ENCODE measurements around the gene SHKBP1.
"Not testable (repeated sequence)": the region's sequence is repeated elsewhere in the genome, so short reads cannot be mapped to it uniquely, and the experiment has no call there.

SHKBP1 gene

GRCh38 chr19:40619333-40620160 is 42.9 kb downstream of the SHKBP1 start:
- DNase-seq: no peak

DNA sequence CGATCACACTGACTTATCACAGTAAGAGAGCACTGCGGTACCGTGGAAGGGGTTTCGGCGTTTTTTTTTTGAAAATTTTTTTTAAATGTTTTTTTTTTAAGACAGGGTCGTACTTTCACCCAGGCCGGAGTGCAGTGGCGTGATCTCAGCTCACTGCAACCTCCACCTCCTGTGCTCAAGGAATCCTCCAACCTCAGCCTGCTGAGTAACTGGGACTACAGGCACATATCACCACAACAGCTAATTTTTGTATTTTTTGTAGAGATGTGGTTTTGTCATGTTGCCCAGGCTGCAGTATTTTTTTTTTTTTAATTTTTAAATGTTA is 43.5 kb downstream of the SHKBP1 start:
- no peak for DNase-seq

GRCh38 chr19:40621283-40621682 is 44.6 kb downstream of the SHKBP1 start:
- DNase-seq: no peak

DNA sequence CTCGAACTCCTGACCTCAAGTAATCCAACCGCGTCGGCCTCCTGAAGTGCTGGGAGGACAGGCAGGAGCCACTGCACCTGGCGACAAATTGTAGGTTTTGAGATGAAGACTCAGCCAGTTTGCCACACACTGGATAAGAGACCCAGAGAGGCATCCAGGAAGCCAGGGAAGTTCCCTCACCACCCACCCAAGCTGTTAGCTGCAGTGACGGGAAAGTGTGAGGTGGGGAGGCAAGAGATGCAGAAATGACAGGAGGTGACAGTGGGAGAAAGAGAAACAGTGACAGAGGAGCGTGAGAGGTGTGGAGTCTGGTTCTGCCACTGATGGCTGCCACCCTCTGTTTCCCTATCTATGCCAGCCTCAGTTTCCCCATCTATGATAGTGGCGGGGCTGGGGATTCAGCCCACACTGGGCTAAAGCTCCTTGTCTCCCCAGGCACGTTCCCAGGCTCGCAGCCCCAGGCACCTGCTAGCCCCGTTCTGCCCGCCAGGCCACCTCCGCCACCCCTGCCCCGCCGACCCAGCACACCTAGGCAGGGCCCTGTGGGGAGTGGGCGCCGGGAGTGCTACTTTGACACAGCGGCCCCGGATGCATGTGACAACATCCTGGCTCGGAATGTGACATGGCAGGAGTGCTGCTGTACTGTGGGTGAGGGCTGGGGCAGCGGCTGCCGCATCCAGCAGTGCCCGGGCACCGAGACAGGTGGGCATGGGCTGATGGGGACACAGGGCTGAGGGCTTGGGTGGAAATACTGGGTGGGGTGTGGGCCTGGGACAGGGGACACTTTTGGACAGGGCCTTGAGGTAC is 45.5 kb downstream of the SHKBP1 start:
- no peak for DNase-seq

DNA sequence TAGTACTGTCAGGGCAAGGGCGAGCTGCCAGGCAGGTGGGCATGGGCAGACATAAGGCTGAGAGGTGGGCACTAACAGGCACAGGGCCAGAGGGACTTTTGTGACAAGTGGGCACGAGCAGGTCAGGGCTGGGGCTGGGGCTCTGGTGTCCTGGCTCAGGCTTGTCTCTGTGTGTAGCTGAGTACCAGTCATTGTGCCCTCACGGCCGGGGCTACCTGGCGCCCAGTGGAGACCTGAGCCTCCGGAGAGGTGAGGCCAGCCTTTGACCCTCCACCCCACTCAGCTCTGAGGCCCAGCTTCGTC is 46.1 kb downstream of the SHKBP1 start:
- no peak for DNase-seq

- peak; percentile 84 for DNase-seq
Measured at GRCh38 chr19:40623403-40624251, 47.0 kb downstream of the SHKBP1 start.

DNA sequence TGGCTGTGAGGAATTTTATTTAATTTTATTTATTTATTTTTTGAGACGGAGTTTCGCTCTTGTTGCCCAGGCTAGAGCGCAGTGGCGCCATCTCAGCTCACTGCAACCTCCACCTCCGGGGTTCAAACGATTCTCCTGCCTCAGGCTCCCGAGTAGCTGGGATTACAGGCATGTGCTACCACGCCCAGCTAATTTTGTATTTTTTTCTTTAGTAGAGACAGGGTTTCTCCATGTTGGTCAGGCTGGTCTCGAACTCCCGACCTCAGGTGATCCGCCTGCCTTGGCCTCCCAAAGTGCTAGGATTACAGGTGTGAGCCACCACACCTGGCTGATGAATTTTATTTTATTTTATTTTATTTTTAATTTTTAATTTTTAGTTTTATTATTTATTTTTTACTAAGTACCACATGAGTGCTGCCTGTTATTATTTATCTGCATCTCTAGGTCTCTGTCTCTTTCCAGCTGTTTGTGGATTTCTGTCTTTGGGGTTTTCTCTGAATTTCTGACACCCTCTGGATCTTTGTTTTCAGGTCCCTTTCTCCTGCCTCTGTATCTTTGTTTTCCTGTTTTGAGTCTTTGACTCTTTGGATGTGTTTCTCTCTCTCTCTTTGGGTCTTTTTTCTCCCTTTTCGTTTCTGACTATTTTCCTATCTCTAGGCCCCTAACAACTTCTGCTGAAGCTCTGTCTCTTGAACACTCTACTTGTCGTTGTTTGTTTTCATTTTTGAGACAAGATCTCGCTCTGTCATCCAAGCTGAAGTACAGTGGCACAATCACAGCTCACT is 47.9 kb downstream of the SHKBP1 start:
- not testable (repeated sequence) for DNase-seq

DNA sequence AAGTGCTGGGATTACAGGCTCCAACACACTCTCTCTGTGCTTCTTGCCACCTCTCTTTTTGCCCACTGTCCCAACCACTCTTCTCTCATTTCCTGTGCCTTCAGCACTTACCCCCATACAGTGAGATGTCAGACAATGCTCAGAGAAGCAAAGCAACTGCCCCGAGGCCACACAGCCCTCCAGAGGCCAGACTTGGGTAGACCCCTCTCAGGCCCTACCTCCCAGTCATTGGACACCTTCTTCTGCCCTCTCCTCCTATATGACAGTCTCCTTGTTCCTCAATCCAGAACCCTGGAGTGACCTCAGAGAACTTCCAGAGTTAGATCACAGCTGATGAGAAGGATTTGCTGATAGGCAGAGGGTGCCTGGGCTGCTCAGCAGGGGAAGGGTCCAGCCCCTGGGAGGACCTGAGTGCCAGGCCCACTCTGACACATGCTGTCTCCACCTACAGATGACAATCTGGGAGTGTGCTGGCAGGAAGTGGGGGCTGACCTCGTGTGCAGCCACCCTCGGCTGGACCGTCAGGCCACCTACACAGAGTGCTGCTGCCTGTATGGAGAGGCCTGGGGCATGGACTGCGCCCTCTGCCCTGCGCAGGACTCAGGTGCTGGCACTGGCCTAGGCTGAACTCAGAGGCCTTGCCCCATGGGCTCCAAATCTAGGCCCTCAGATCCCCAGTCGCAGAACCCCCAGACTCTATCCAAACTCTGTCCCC is 48.9 kb downstream of the SHKBP1 start:
- no peak for DNase-seq

DNA sequence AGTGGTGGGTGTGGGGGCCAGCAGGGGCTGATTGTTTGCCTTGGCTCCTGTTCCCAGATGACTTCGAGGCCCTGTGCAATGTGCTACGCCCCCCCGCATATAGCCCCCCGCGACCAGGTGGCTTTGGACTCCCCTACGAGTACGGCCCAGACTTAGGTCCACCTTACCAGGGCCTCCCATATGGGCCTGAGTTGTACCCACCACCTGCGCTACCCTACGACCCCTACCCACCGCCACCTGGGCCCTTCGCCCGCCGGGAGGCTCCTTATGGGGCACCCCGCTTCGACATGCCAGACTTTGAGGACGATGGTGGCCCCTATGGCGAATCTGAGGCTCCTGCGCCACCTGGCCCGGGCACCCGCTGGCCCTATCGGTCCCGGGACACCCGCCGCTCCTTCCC is 50.2 kb downstream of the SHKBP1 start:
- no peak for DNase-seq

- DNase-seq: no peak
Measured at GRCh38 chr19:40627486-40628279, 51.0 kb downstream of the SHKBP1 start.

- DNase-seq: no peak
Measured at GRCh38 chr19:40629346-40629745, 52.7 kb downstream of the SHKBP1 start.

DNA sequence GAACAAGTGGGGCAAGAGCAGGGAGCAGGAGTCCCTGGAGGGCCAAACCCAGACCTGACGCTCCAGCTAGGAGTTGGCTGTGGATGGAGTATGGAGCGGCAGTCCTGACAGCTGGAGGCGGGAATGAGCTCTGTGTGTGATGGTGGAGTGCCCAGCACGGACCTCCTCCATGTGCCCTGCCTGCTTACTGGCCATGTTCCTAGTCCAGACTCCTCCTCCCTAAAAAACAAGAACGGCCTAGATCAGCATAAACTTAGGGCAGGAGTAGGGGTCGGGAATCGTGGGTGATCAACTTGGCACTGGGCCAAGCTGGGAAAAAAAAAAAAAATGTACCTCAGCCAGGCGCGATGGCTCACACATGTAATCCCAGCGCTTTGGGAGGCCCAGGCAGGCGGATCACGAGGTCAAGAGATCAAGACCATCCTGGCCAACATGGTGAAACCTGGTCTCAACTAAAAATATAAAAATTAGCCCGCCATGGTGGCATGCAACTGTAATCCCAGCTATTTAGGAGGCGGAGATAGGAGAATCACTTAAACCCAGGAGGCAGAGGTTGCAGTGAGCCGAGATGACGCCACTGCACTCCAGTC is 54.0 kb downstream of the SHKBP1 start:
- DNase-seq: no peak

DNA sequence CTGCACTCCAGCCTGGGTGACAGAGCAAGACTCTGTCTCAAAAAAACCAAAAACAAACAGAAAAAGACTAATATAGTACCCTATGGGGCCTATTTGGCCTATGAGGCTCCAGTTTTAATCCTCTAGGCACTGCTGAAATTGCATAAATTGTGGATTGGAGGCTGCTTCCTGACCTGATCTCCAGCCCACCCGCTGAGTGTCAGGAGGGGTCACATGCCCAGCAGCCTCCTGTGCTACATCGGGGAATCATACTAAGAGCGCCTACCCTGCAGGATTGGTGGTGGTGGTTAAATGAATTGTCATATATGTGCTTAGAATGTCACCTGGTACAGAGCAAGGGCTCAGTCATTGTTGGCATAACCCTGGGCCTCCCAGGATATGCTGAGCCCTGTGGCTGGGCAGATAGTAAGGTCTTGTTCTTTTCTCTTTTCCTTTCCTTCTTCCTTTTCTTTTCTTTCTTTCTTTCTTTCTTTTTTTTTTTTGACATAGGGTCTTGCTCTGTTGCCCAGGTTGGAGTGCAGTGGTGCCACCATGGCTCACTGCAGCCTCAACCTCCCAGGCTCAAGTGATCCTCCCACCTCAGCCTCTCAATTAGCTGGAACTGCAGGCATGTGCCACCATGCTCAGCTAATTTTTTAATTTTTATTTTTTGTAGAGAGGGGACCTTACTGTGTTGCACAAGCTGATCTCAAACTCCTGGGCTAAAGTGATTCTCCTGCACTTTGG is 55.8 kb downstream of the SHKBP1 start:
- no peak for DNase-seq

DNA sequence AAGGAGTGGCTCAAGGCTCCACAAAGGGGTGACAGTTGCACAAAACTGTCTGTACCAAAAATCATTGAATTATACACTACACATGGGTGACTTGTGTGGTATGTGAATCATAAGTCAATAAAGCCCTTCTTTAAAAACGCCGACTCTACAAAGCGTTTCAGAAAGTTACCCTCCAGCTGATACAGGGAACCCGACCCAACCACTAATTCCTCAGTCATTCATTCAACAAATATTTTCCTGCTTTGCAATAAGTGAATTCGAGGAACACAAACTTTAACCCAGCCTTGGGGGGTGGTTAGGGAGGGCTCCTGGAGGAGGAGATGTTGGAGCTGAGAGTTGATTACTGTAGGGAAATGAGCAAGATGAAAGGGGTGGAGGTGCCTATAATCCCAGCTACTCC is 56.5 kb downstream of the SHKBP1 start:
- DNase-seq: no peak

- no peak for DNase-seq
Measured at GRCh38 chr19:40638327-40638726, 61.7 kb downstream of the SHKBP1 start.

DNA sequence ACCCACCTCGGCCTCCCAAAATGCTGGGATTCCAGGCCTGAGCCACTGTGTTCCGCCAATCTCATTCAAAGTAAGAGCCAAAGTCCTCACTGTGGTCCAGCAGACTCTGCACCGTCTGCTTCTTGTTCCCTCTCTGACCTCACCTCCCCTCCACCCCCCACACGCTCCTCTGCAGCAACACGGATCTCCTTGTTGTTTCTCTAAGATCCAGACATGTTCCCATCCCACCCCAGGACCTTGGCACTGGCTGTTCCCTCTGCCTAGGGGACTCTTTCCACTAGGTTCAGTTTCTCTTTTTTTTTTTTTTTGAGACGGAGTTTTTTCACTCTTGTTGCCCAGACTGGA is 62.9 kb downstream of the SHKBP1 start:
- DNase-seq: no peak

DNA sequence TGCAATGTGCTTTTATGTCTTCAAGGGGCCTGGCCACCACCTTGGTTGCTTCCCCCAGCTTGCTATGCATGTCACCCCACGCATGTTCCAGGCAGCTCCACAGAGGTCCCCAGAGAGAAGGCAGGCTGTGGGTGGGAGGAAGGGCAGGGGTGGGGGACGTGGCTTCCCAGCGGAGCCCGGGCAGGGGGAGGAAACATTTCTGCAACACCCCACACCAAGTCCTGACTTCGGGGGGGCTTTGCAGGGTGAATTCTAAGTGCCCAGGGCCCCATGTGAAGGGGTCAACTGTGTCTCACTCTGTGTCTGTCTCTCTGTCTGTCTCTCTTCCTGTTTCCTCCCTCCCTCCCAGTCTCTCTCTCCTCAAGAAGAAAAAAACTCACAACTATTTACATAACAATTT is 64.1 kb downstream of the SHKBP1 start:
- DNase-seq: no peak

Measured in NCI-H1048 (cell line).